ENCODE results near the gene TVP23C.
"Not testable (repeated sequence)": the region's sequence is repeated elsewhere in the genome, so short reads cannot be mapped to it uniquely, and the experiment has no call there.

The TVP23C gene

GRCh38 chr17:15526292-15527218 is 36.7 kb downstream of the TVP23C start:
- DNase-seq (ENCODE audit: low spot score): not testable (repeated sequence)

- DNase-seq (ENCODE audit: low spot score): not testable (repeated sequence)
Observed at GRCh38 chr17:15524990-15525985, 38.0 kb downstream of the TVP23C start.

- no peak for DNase-seq (ENCODE audit: low spot score)
Observed at GRCh38 chr17:15516150-15516549, 47.1 kb downstream of the TVP23C start.

GRCh38 chr17:15514469-15514868 is 48.8 kb downstream of the TVP23C start:
- DNase-seq (ENCODE audit: low spot score): no peak

GRCh38 chr17:15513856-15514459 is 49.3 kb downstream of the TVP23C start:
- no peak for DNase-seq (ENCODE audit: low spot score)

- DNase-seq (ENCODE audit: low spot score): no peak
Observed at GRCh38 chr17:15513058-15513791, 50.1 kb downstream of the TVP23C start.

GRCh38 chr17:15512071-15512709 is 51.1 kb downstream of the TVP23C start:
- DNase-seq (ENCODE audit: low spot score): no peak

GRCh38 chr17:15511142-15511541 is 52.1 kb downstream of the TVP23C start:
- DNase-seq (ENCODE audit: low spot score): no peak

GRCh38 chr17:15510361-15510760 is 52.9 kb downstream of the TVP23C start:
- DNase-seq (ENCODE audit: low spot score): no peak

- no peak for DNase-seq (ENCODE audit: low spot score)
Observed at GRCh38 chr17:15509095-15509494, 54.2 kb downstream of the TVP23C start.

GRCh38 chr17:15508466-15508865 is 54.8 kb downstream of the TVP23C start:
- no peak for DNase-seq (ENCODE audit: low spot score)

- no peak for DNase-seq (ENCODE audit: low spot score)
Observed at GRCh38 chr17:15507896-15508295, 55.4 kb downstream of the TVP23C start.

- DNase-seq (ENCODE audit: low spot score): no peak
Observed at GRCh38 chr17:15507001-15507400, 56.3 kb downstream of the TVP23C start.

GRCh38 chr17:15505708-15506107 is 57.6 kb downstream of the TVP23C start:
- not testable (repeated sequence) for DNase-seq (ENCODE audit: low spot score)

GRCh38 chr17:15503731-15504130 is 59.6 kb downstream of the TVP23C start:
- no peak for DNase-seq (ENCODE audit: low spot score)

- peak; percentile 82 for DNase-seq (ENCODE audit: low spot score)
Observed at GRCh38 chr17:15502369-15503112, 60.7 kb downstream of the TVP23C start.

GRCh38 chr17:15501793-15502192 is 61.5 kb downstream of the TVP23C start:
- DNase-seq (ENCODE audit: low spot score): no peak

- no peak for DNase-seq (ENCODE audit: low spot score)
Observed at GRCh38 chr17:15501282-15501681, 62.0 kb downstream of the TVP23C start.

GRCh38 chr17:15498107-15498506 is 65.2 kb downstream of the TVP23C start:
- no peak for DNase-seq (ENCODE audit: low spot score)

Data from HuH-7 (cell line).